Left ventricle myocardium superior (tissue), 1 donor: Measurements from ENCODE around the gene RARS1. TPM values are rescaled to one million over a fixed set of nuclear protein-coding genes. Genes with fewer than 3 reads are reported as not detected.

Source experiments
- ATAC-seq: fragments of 200-7000 bp; cut with Tn5 transposase; one replicate; pipeline ENCODE4 v1.9.1; 2020; ENCODE audit warnings: mild to moderate bottlenecking, moderate library complexity
- DNase-seq: peaks from one replicate; pipeline ENCODE4 v3.0.0-alpha.2; 2020
- intact Hi-C: fragments of 100-400 bp; cut with micrococcal nuclease; formaldehyde crosslinking; loops from one replicate; pipeline ENCODE4 v1.11.0; 2022
- long read RNA-seq: library from polyadenylated mRNA; unstranded; transcript quantifications from one replicate; pipeline ENCODE4 v2.0.0, GENCODE V29; 2021
- total RNA-seq: library from RNA; stranded (reverse); fragmentation: NEBNext Ultra II Directional; extraction: Animal tissue kit (Norgen Biotek cat#: 25700); gene quantifications from one replicate; pipeline ENCODE4 v1.2.1, GENCODE V29; 2021
- donor health status: DM: no; HTN: yes; CAD: no; lungs with severe emphysema.

The RARS1 gene
- total RNA-seq = 42.3 TPM
- long read RNA-seq, transcript RARS-201 (15 exons, 2,146 nt) = major isoform, 42 of 56 reads
- long read RNA-seq, partial matches to known transcripts = 11 of 56 reads
- long read RNA-seq, other reads (novel, unspliced or antisense) = 3 of 56 reads

DNA sequence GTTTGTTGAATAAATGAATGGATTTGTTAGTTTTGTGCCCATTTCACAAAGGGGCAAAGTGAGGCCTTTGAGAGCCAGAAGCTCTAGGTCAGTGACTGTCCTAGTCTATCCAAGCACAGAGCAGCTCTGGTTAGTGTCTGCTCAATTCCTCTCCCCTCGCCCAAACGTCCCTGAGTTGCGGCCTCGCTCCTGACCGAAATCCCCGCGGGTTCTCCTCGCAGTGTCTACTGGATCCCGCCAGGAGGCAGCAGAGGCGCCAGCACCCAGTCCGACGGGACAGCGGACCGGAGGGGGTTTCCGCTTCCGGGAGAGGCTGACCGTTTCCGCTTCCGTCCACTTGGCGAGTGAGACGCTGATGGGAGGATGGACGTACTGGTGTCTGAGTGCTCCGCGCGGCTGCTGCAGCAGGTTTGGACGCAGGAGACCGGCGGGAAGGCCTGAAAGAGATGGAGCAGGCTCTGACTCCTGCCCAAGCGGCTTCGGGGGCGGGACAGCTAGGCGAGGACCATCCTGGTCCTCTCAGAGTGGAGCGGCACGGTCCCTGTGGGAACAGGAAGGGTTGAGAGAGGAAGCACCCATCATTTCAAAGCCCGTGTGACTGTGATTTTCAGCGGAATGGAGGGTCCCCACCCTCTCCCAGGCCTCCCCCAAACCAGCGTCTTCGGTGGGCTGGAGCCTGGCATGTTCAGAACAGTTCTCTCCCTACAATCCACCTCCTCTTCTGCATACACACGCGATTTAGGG lies at the start of gene RARS1:
Gene RARS1 (plus strand): TSS at position 336 of the 744 bp plus-strand sequence. CDS start 28 bp downstream, at position 364.
- DNase-seq = peak; percentile 95
- intact Hi-C loops = no loop called here
- peak; percentile 100 for ATAC-seq

DNA sequence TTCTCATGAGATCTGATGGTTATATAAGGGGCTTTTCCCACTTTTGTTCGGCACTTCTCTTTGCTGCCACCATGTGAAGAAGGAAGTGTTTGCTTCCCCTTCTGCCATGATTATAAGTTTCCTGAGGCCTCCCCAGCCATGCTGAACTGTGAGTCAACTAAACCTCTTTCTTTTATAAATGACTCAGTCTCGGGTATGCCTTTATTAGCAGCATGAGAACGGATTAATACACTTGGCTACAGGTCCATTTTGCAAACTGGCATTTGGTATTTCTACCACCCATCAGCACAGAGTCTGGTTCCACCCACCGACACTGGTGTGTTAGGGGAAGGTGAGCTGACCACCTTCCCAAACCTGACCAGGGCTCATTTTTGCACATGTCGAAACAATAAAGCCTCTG lies 47.9 kb upstream of the RARS1 start:
- no peak for DNase-seq
- ATAC-seq = no peak
- intact Hi-C loops = no loop called here

DNA sequence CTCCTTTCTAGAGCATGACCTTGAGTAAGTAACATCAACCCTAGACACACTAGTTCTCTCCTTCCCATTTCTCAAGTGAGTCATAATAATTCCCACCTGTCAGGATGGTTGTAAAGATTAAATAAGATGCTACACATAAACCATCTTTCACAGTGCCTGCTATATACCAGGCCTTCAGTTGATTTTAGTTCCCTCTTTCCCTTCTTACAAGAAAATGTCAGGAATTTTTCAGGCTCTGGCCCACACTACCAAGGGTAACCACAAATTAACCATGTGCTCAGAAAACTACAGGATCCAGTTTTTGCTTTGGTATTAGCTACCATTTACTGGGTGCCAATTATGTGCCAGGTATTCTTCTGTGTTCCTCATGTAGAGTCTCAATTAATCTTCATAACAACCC lies 42.7 kb upstream of the RARS1 start:
- intact Hi-C loops = no loop called here
- no peak for ATAC-seq
- DNase-seq = no peak

DNA sequence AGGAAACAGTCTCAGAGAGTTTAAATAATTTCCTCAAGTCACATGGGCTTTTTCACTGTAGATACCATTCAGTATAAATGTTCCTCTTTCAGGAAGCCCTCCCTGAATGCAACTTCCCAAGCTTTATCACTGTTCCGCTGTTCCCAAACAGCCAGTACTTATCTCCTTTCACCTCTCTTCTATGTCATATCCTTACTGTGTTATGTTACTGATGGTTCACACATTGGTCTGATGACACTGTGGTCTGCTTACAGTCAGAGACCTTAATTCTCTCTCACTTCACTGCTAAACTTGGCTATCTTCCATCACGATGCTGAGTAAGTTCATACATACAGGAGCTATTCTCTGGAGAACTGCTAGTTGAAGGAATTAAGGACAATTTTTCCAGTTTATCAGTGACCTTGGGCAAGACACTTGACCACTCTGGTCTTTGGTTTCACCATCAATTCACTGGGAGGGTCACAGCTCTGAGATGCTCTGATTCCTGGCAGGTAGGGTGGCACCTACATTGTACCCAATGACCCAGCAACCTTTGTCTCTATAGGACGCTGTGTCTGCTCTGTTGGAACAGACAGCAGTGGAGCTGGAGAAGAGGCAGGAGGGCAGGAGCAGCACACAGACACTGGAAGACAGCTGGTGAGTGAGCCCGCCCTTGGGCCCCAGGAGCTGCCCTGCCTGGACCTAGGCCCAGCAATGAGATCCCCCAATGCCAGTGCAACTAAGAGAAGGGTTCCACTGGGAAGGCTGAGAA lies 42.1 kb upstream of the RARS1 start:
- intact Hi-C loops = no loop called here
- ATAC-seq = peak; percentile 86
- no peak for DNase-seq

DNA sequence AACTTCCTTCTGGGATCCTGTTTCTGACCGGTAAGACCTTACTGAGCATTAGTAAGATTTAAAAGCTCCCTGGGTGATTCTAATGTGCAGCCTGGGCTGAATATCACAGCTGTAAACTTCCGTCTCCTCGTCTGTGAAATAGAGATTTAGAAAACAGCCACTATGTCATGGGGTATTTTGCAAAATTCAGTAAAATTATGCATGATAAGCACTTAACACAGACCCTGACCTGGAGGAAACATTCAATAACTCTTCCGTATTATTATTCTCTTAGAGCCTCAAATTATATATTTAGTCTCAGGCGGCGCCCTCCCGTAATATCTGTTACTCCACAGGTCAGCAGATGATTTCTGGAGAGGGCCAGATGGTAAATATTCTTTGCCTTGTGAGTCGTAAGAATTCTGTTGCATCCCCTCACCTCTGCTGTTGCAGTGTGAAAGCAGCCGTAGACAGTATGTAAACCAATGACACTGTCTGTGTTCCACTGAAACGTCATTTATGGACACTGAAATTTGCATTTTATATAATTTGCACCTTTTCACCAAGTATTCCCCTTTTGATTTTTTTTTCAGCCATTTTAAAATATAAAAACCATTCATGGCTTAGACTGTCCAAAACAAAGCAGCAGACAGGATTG lies 39.2 kb upstream of the RARS1 start:
- no peak for ATAC-seq
- intact Hi-C loops = no loop called here
- DNase-seq = no peak

DNA sequence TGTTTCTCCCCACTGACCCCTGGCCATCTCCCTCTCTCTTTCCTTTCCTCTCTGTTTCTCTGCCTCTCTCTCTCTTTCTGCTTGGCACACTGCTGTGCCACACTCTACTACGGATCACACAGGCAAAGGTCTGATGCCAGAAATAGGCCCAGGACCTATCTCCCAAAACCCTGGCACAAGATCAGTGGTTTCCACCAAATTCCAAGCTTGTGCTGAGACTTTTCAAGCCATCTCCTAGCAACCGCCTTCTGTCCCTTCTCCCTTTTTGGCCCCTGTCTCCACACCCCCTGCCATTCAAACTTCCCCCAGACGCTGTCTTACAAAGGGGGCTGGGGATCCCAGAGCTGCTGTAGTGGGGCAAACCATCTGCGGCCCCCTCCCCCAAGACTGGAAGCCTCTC lies 38.5 kb upstream of the RARS1 start:
- DNase-seq (no peak), ATAC-seq (peak; percentile 82)
- intact Hi-C loops = no loop called here

DNA sequence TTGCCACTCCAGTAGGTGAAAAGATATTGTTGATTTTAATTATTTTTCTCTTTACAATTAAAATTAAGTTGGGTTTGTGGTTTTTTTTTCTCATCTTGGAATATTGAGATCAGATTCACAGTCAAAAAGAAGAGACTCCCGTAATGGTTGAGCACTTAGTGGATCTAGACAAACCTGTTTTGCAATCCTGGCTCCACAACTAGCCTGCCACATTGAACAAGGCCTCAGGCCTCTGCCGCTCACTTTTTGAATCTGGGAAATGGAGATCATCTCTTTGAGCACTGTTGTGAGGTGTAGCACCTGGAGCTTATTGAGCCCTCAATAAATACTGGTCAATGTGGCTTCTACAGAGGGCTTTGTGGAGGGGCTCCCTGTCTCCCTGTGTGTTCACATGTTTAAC lies 37.1 kb upstream of the RARS1 start:
- no peak for DNase-seq

DNA sequence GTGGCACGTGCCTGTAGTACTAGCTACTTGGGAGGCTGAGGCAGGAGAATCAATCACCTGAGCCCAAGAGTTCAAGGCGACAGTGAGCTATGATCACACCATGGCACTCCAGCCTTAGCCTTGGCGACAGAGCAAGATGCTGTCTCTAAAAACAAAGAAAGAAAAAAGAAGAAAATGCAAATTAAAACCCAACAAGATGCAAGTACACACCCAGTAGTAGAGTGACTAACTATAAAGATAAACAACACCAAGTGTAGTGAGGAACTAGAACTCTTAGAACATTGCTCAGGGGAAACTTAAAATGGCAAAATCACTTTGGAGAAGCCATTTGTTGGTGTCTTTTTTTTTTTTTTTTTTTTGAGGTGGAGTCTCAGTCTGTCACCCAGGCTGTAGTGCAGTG lies 34.7 kb upstream of the RARS1 start:
- intact Hi-C loops = no loop called here
- ATAC-seq = no peak
- DNase-seq = no peak

More for the DNA sequence above, 37.1 kb upstream of the RARS1 start:
- intact Hi-C loops = no loop called here
- no peak for ATAC-seq

DNA sequence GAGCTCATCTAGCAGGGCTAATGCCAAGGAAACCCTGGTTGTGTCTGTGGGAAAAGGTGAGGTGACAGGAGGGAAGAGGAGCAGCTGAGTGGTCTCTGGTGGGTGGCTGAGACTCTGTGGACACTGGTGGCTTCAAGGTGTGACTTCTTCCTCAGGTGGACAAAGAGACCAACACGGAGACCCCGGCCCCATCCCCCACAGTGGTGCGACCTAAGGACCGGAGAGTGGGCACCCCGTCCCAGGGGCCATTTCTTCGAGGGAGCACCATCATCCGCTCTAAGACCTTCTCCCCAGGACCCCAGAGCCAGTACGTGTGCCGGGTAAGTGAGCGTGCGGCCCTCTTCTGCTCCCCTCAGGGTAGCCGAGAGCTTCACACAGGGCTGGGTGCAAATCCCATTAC lies 31.1 kb upstream of the RARS1 start:
- intact Hi-C loops = no loop called here
- DNase-seq (no peak), ATAC-seq (no peak)

DNA sequence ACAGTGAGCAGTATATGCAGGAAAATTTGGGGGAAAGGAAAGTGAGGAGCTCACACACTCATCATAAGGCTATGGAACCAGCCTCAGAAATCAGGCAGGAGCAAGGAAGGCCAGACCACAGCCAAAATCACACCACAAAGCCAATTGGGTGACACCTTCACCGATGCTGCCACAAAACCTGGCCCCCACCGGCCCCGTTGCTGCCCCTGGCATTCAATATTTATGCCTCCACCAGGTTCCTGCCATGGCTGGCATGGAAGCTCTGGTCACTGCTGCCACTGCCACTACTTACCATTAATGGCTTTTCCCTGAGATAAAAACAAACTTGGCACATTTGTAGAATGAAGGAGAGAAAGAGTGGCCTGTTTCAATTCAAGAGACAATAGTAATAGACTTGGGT lies 28.7 kb upstream of the RARS1 start:
- intact Hi-C loops = no loop called here
- ATAC-seq (no peak), DNase-seq (no peak)

DNA sequence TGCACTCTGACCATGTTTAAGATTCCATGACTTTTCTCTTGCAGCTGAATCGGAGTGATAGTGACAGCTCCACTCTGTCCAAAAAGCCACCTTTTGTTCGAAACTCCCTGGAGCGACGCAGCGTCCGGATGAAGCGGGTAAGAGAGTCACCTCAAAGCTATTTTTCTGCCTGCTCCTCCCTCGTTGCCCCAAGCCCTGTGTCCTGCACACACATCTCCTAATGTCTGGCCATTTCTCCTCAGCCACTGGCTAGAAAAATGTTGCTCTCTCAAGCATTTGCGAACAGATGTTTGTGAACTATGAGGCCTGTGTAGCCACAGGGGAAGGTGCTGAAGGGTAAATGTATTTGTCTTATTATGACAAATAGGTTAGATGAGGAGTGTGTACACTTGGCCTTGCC lies 25.7 kb upstream of the RARS1 start:
- intact Hi-C loops = no loop called here
- ATAC-seq (no peak), DNase-seq (no peak)

DNA sequence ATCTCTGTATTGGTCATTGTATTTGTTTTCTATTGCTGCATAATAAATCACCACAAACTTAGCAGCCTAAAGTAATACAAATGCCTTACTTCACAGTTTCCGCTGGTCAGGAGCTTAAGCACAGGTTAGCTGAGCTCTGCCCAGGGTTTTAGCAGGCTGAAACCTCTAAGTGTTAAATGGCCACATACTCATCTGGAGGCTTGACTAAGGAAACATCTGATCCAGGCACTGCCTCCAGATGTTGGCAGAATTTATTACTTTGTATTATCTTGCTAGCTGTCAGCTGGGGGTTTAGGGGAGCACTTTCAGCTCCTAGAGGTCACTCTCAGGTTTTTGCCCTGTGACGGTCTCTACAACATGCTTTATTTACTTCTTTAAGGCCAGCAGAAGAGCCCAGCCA lies 23.2 kb upstream of the RARS1 start:
- intact Hi-C loops = no loop called here
- DNase-seq (no peak), ATAC-seq (no peak)

DNA sequence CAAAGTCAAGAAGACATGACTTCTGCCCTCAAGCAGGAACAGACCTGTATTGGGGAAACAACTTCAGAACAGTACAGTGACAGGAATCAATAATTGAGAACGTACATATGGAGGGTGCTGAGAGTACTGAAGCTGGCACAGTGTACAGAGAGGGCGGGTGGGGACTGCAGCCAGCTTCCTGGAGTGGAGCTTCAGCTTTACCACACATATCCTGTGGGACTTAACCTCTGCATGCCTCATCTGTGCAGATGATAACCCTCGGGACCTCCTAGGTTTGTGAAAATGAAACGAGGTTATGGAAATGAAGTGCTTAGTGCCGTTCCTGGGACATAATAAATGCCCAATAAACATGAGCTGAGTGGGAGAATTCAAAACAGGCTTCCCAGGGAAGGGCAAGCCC lies 22.1 kb upstream of the RARS1 start:
- no peak for DNase-seq
- no peak for ATAC-seq
- intact Hi-C loops = no loop called here

DNA sequence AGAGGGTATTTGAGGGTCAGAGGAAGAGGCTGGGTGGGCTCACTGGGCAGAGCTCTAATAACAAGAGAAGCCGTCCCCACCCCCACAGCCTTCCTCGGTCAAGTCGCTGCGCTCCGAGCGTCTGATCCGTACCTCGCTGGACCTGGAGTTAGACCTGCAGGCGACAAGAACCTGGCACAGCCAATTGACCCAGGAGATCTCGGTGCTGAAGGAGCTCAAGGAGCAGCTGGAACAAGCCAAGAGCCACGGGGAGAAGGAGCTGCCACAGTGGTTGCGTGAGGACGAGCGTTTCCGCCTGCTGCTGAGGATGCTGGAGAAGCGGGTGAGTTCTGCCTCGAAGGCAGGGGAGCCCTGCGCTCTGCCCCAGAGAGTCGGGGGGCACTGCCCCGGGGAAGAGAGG lies 21.6 kb upstream of the RARS1 start:
- ATAC-seq (no peak), DNase-seq (no peak)
- intact Hi-C loops = no loop called here

DNA sequence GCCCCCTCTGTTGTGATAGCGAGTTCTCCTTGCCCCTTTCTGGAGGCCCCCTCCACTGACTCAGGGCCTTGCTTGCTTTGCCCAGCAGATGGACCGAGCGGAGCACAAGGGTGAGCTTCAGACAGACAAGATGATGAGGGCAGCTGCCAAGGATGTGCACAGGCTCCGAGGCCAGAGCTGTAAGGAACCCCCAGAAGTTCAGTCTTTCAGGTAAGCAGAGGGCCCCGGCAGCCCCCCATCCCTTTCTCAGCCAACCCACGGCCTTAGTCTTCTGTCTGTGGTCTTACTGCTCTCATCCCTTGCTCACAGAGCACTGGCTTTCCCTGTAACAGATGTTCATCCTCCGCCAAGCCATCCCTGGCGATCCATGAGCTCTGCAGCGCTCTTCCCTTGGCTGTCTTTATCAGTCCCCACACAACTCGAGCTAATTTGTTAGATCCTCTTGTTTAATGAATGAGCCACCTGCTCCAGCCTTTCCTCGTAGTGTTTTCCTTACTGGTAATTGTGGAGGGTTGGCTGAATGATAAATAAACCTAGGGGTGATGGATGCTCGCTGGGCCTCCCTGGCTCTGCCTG lies 18.4 kb upstream of the RARS1 start:
- DNase-seq = no peak
- intact Hi-C loops = no loop called here
- ATAC-seq = no peak

DNA sequence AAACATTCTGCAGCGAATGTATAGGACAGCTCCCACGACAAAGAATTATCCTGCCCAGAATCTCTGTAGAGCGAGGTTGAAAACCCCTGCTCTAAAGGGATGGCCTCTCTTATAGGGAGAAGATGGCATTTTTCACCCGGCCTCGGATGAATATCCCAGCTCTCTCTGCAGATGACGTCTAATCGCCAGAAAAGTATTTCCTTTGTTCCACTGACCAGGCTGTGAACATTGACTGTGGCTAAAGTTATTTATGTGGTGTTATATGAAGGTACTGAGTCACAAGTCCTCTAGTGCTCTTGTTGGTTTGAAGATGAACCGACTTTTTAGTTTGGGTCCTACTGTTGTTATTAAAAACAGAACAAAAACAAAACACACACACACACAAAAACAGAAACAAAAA lies 17.4 kb upstream of the RARS1 start:
- intact Hi-C loops = no loop called here

DNA sequence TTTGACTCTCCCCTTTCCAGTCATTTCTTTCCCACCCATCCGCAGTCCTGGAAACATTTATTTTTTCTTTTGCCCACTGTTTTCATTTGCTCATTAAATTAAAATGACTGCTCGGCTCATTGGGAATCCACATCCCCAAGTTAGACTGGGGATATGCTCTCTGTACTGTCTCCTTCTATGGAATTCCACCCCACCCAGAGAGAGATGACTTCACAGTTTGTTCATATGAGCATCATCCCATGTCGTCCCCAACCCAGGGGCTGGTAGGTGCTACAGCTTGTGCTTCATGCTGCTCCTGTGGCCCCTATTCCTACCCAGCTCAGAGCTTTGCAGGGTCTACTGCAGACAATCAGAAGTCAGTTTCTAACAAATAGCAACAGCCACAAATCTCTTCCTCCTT lies 16.5 kb upstream of the RARS1 start:
- intact Hi-C loops = no loop called here
- ATAC-seq (no peak), DNase-seq (no peak)

More for the DNA sequence above, 17.4 kb upstream of the RARS1 start:
- ATAC-seq = no peak
- DNase-seq = no peak

DNA sequence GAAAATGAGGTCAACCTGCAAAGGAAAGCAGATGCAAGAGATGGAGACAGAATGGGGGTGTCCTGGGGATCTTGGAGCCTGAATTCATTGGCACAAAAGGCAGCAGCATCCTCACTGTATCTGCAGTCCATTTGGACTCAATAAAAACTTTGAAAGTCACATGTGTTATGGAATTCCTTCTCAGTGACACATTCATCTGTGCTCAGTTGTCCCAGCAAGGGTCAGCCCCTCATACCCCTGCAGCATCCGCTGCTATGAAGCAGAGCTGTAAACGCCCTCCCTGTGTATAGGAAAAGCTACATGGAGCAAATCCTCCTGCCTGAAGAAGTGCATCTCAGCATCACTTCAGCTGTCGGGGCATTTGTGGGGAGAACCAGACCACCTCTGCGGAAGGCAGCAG lies 14.5 kb upstream of the RARS1 start:
- DNase-seq (no peak), ATAC-seq (no peak)
- intact Hi-C loops = no loop called here

DNA sequence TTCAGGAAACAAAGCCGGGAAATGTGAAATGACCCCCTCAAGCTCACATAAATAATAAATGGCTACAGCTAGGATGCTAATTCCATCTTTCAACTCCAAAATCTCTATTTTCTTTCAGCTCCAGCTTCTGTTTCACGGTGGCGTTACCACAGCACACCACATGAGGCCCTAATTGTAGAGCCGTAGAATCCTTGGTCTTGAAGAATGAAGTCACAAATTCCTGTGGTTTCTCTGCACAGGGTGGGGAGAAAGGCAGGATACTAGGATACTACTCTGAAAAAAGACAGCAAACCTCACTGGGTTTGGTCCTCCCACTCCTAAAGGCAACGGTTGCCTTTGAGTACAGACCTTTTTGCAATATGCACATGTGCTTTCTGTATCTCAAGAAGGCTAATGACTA lies 13.9 kb upstream of the RARS1 start:
- ATAC-seq (peak; percentile 57), DNase-seq (no peak)
- intact Hi-C loops = no loop called here

DNA sequence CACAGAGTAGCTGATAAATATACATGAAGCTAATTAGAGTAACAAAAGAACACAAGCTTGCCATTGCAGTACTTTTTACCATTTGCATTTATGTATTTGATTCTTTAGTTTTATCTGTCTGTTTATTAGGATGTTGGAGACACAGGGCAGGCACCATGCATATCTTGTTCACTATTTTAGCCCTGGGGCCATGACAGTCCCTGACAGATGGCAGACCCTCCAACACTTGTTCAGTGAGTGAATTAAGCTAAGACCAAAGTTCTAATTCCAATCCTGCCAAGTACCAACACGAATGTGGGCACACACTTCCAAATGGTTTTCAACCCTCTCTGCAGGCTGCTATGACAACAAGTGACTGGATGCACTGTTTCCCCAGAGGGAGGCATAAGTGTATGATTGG lies 12.0 kb upstream of the RARS1 start:
- intact Hi-C loops = no loop called here
- DNase-seq (no peak), ATAC-seq (no peak)
